ENCODE measurements around the gene ESAM.

The ESAM gene

GRCh38 chr11:124717786-124718651, 44.1 kb downstream of the ESAM start:
- H3K27ac Mint-ChIP-seq, result peak overlapping the region; percentile 66
- H3K4me3 Mint-ChIP-seq, result peak overlapping the region; percentile 82
- H3K4me1 Mint-ChIP-seq, result peaks cover 27 to 37% of the 10 kb centered on the region in 2 donors
- ATAC-seq (replicated peaks) (peak; percentile 64 to 71), DNase-seq (peak; percentile 1)
- no peaks in the 10 kb centered on the region for H3K9me3 Mint-ChIP-seq
- no peaks in the 10 kb centered on the region for H3K36me3 Mint-ChIP-seq
- H3K27me3 Mint-ChIP-seq, result peaks cover 52 to 69% of the 10 kb centered on the region in 2 donors

- Mint-ChIP-seq H3K27ac (no peak overlapping the region), H3K27me3 (peaks cover 52 to 63% of the 10 kb centered on the region in 2 donors), H3K9me3 (no peaks in the 10 kb centered on the region), H3K36me3 (no peaks in the 10 kb centered on the region), H3K4me1 (peaks cover 21 to 31% of the 10 kb centered on the region in 2 donors), H3K4me3 (peak overlapping the region; percentile 82)
- no peak for DNase-seq
- ATAC-seq (replicated peaks), result no peak
Measured at GRCh38 chr11:124717421-124717785, 44.7 kb downstream of the ESAM start.

- no peak for DNase-seq
- ATAC-seq (replicated peaks), result no peak
- peaks cover 0 to 1% of the 10 kb centered on the region in 2 donors for H3K9me3 Mint-ChIP-seq
- peaks cover 13 to 24% of the 10 kb centered on the region in 2 donors for H3K4me1 Mint-ChIP-seq
- H3K27ac Mint-ChIP-seq, result no peak overlapping the region
- H3K36me3 Mint-ChIP-seq, result no peaks in the 10 kb centered on the region
- peaks cover 45 to 58% of the 10 kb centered on the region in 2 donors for H3K27me3 Mint-ChIP-seq
- H3K4me3 Mint-ChIP-seq, result no peak overlapping the region
Measured at GRCh38 chr11:124716591-124716990, 45.5 kb downstream of the ESAM start.

- H3K9me3 Mint-ChIP-seq, result peaks cover 4 to 6% of the 10 kb centered on the region in 2 donors
- ATAC-seq (replicated peaks) (no peak), DNase-seq (no peak)
Measured at GRCh38 chr11:124712392-124712791, 49.7 kb downstream of the ESAM start.

GRCh38 chr11:124707829-124708228, 54.3 kb downstream of the ESAM start:
- Mint-ChIP-seq H3K9me3 (peaks cover 4 to 10% of the 10 kb centered on the region in 2 donors), H3K27ac (no peak overlapping the region), H3K36me3 (peaks cover 4 to 14% of the 10 kb centered on the region in 2 donors), H3K4me1 (no peaks in the 10 kb centered on the region), H3K27me3 (peaks cover 0 to 4% of the 10 kb centered on the region in 2 donors), H3K4me3 (no peak overlapping the region)
- ATAC-seq (replicated peaks), result no peak
- no peak for DNase-seq

More at GRCh38 chr11:124712392-124712791, 49.7 kb downstream of the ESAM start:
- H3K27me3 Mint-ChIP-seq, result peaks cover 18 to 24% of the 10 kb centered on the region in 2 donors
- H3K36me3 Mint-ChIP-seq, result peaks cover 4 to 9% of the 10 kb centered on the region in 2 donors
- no peak overlapping the region for H3K4me3 Mint-ChIP-seq
- no peak overlapping the region for H3K27ac Mint-ChIP-seq
- peaks cover under 1% of the 10 kb centered on the region in 2 donors for H3K4me1 Mint-ChIP-seq
